SW 1271 (cell line): ENCODE results near the gene AAGAB.

Experiments used
- DNase-seq, 2 experiments: peaks; one replicate each; lab custom pipeline; 2025; lab: John Stamatoyannopoulos, UW

The AAGAB gene

DNA sequence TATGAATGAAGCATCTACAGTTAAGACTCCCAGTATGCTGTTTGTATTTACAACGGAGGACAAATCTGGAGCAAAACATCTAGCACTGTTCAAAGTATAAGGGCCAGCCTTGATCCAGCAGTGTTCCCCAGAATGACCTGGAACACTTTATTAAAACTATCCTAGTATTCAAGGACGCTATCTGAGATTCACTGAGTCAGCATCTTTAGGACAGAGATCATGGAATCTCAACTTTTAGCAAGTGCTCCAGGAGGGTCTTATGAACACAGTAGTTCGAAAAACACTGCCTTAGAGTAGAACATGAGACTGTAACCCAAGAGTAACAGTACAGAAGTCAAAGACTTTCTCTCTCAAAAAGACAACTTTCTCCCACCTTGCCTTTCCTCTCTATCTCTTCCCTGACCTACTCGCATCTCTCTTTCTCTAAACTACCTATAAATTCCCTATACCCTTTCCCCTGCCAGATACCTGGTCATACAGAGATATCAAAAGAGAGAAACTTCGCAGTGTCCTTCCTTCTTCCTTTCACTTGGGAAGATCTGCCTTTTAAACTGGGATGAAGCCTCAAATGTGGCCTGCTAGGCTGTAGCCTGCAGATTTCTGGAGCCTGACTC lies 43.8 kb downstream of the AAGAB start:
- DNase-seq = no peak

DNA sequence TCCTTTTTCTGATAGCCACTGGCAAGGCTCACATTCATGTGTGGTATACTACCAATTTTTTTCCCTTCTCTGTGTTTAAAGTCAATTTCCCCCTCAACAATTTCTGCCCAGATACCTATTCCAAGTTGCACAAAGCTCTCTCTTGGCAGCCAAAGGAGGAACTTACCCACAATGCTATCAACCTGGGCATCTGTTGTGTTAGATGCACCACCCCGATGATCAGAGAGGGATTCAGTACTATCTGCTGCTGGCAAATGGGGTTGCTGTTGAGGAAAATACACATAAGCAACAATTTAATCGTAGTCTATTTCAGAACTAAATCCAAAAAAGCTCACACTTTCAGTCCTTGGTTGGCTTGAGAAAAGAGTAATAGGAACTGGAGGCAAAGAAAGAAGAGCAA lies 46.1 kb downstream of the AAGAB start:
- DNase-seq = no peak

GRCh38 chr15:67207555-67208207 lies 46.8 kb downstream of the AAGAB start:
- DNase-seq = no peak

GRCh38 chr15:67202991-67203390 lies 51.5 kb downstream of the AAGAB start:
- DNase-seq = no peak

GRCh38 chr15:67202091-67202490 lies 52.4 kb downstream of the AAGAB start:
- no peak for DNase-seq

- DNase-seq = no peak
These were observed 53.3 kb downstream of the AAGAB start for GRCh38 chr15:67201136-67201535.

DNA sequence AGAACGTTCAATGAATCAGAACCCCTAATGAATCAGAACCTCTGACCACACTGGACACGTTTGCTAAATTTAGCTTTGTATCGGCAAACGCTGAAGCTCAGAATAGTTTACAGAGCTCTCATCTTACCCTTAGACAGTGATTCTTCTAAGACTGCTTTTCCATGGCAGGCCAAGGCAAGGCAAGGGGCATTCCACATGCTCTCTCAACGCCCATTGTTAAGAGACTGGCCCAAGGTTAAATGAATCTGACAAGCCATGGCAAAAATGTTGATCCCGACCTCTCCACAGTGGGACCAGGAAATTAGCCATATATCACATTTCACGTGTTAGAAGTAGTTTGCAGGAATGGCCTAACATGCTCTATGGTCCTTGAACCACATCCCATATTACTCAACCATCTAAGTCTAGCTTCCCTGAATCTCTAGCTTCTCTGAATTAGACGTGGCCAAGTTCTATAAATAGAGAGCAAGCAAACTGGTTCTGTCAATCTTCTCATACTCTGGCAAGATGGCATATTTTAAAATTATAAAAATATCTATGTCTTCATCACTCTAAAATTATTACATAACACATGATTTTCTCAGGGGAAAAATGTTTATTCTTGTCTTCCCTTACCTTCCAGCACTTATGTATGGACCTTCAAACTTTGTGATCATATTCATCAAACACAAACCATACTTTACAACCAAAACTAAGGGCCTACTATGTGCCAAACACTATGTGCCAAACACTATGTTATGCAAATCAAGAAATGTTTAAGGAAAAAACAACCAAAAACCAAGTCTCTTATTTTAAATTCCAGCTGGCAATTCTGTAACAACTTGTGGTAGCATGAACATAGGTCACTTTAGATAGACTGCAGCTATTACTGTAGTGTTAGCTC lies 54.3 kb downstream of the AAGAB start:
- DNase-seq = no peak

DNA sequence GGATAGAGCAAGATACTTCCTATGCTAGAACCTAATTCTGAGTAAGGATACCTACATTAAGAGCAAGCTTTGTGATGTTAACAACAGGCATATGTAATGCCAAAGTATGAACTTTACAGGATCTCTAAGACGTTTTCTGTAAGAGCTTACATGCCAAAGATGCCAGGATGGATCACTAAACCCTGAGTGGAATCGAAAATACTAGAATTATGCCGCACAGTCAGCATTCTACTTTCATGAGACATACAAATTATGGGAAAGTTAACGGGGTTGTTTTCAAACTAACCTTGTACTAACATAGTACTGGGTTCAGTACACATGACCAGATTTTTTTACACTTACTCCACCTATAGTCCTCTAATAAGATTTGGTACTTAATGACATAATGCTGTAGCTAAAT lies 55.1 kb downstream of the AAGAB start:
- DNase-seq = no peak

DNA sequence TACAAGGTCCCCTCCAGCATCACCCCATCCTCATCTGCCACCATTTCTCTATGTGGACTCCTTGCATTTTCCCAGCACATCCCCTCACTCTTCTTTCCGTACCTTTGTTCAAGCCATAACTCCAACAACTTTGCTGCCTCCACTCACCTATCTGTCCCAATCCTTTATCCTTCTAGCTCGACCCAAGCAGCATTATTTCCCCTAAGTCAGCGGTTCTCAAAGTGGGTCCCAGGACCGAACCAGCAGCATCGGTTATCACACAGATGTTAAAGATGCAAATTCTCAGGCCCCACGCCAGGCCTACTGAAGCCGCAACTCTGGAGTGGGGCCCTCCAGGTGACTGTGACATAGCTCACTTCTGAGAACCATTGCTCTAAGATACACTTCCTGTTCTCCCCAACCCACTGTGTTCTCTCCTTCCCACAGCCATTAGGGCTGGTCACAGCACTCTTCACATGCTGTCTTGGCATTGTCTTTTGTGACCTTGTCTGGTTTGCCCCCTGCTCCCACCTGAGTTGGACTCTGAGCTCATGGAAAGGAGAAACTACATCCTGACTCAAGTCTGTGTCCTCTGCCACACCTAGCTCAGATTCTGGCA lies 56.2 kb downstream of the AAGAB start:
- DNase-seq = no peak

GRCh38 chr15:67197364-67197695 lies 57.1 kb downstream of the AAGAB start:
- no peak for DNase-seq

DNA sequence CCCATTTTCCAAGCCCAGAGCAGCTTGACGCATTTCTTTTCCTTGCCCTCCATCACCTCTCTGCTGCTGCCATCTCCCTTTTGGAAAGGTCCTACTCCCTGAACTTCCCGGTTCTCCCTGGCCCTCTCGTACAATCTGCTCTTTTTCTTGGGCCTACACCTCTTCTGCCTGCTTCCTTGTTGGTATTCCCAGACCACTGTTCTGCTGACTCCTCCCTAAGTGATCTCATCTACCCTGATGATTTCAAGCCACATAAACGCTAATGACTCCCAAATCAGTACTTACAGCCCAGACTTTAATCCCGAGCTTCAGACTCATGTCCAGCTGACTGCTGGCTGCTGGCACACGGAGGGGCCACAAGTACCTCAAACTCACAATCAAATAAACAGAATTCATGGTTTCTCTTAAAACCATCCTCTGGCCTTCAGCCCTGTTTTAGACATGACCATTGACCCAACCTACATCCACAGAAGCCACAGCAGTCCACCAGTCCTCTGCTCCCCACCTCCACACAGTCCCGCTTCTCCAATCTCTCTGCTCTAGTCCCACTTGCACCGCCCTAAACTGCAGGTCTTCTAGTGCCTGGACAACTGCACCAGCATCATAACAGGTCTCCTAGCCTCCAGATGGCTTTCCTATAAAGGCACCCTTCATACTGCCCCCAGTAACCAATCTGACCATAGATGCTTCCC lies 57.6 kb downstream of the AAGAB start:
- DNase-seq = peak in 1 of 2 experiments; percentile 63

- DNase-seq = no peak
These were observed 58.2 kb downstream of the AAGAB start for GRCh38 chr15:67196222-67196621.

- no peak for DNase-seq
These were observed 59.2 kb downstream of the AAGAB start for GRCh38 chr15:67195305-67195704.

- no peak for DNase-seq
These were observed 60.0 kb downstream of the AAGAB start for GRCh38 chr15:67194171-67195114.

DNA sequence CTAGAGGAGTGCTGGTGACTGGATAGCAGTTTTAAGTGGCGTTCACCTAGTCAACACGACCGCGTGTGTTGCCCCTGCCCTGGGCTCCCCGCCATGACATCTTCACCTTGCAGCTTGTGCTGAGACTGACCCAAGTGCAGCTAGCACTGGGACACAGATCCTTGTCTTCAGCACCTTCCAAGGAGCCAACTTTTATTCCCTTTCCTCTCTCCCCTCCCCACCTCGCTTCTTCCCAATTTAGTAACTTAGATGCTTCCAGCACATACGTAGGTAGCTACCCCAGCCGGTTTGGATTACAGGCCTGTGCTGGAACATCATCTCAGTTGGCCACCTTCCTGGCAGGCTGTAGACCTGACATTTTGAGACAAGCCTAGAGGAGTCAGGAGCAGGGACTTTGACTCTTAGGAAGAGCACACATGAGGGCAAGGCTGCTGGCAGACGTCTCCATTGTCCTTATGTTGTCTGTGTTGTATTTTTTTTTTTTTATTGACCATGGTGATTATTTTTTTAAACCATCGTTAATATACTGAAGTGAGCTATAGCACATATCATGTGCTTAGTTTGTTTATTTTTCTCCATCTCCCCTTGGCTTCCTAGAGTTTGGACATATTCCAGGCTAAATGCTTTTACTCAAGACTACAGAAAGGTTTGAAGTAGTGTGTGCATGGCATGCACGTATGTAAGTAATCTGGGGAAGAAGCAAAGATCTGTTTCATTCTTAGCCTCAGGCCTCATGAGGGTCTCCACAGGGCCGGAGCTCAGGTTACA lies 61.1 kb downstream of the AAGAB start:
- DNase-seq = no peak

DNA sequence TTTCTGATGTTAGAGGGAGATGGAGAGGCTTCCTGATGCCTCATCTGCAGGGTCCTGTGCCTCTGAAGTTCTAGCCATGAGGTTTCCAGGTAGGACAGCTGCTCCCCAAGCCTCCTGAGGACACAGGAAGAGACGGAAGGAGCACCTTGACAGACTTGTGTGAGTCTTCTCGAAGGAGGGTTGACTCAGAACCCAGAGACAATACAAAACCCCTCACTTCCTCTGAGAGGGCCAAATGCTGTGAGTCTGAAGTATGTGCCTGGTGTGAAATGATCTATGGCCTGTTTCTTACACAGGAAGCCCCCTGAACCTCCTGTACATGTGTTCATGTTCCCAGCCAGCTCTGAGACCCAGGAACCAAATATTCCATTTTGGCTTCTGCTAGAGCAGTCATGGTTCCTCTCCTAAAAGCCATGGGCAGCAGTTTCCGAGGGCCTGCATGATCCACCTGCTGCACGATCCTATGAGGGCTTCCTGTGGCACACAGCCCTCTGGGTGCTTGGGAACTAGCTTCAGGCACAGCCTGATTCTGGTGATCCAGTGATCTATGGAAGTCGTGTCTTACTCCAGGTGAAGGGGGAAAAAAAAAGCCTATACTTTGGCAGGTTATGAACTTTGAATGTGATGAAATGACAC lies 62.2 kb downstream of the AAGAB start:
- no peak for DNase-seq

DNA sequence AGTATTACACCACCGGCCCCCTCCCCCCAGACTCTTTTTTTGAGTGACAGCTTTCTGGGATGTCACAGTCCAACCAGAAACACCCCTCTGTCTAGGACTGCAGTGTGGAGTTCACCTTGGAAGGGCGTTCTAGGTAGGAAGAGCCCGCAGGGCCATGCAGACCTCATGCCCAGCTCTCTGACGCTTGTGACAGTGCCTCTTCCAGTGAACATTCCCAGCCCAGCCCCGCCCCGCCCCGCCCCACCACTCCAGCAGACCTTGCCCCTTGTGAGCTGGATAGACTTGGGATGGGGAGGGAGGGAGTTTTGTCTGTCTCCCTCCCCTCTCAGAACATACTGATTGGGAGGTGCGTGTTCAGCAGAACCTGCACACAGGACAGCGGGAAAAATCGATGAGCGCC lies 63.6 kb downstream of the AAGAB start:
- no peak for DNase-seq

DNA sequence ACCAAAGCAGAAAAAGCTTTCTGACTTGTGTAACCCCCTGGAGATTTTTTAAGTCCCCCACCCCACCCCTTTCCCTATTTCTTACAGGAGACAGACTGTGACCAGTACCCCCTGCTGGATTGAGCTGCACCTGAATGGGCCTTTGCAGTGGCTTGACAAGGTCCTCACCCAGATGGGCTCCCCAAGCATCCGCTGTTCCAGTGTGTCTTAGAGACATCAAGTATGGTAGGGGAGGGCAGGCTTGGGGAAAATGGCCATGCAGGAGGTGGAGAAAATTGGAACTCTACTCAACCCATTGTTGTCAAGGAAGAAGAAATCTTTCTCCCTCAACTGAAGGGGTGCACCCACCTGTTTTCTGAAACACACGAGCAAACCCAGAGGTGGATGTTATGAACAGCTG lies 64.1 kb downstream of the AAGAB start:
- DNase-seq = no peak

GRCh38 chr15:67189326-67190051 lies 65.0 kb downstream of the AAGAB start:
- DNase-seq = no peak
